ENCODE data around the gene TRIM28. TPM values are rescaled to one million over a fixed set of nuclear protein-coding genes. Genes with fewer than 3 reads are reported as not detected.

Gene TRIM28
- total and polyA plus RNA-seq, 2 experiments from 2014 or later, result 303 to 650 TPM

- no peak overlapping the region for H3K27ac ChIP-seq
- H3K36me3 ChIP-seq, result no peaks in the 10 kb centered on the region
- peak overlapping the region; percentile 15 for H3K4me3 ChIP-seq
- TF ChIP-seq, protein P1, sequence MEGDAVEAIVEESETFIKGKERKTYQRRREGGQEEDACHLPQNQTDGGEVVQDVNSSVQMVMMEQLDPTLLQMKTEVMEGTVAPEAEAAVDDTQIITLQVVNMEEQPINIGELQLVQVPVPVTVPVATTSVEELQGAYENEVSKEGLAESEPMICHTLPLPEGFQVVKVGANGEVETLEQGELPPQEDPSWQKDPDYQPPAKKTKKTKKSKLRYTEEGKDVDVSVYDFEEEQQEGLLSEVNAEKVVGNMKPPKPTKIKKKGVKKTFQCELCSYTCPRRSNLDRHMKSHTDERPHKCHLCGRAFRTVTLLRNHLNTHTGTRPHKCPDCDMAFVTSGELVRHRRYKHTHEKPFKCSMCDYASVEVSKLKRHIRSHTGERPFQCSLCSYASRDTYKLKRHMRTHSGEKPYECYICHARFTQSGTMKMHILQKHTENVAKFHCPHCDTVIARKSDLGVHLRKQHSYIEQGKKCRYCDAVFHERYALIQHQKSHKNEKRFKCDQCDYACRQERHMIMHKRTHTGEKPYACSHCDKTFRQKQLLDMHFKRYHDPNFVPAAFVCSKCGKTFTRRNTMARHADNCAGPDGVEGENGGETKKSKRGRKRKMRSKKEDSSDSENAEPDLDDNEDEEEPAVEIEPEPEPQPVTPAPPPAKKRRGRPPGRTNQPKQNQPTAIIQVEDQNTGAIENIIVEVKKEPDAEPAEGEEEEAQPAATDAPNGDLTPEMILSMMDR (IDR thresholded peaks at IDR 0.05; ENCODE audit: low read depth, low read length), result no peak
- no peaks in the 10 kb centered on the region for H3K9me3 ChIP-seq (ENCODE audit: low read depth)
- peaks cover 15% of the 10 kb centered on the region for H3K4me1 ChIP-seq (ENCODE audit: low read depth)
- peak; percentile 55 to 61 for DNase-seq (ENCODE audit: low read depth in 1 of 2, low spot score in 1 of 2)
- no peaks in the 10 kb centered on the region for H3K27me3 ChIP-seq
Observed at GRCh38 chr19:58562122-58563033, 18.5 kb downstream of the TRIM28 start.

- Histone ChIP-seq H3K27me3 (no peaks in the 10 kb centered on the region), H3K27ac (no peak overlapping the region), H3K9me3 (ENCODE audit: low read depth) (no peaks in the 10 kb centered on the region), H3K36me3 (no peaks in the 10 kb centered on the region), H3K4me1 (ENCODE audit: low read depth) (peaks cover 14% of the 10 kb centered on the region), H3K4me3 (peak overlapping the region; percentile 15)
- peak in 1 of 2 donors; percentile 21 for DNase-seq (ENCODE audit: low read depth in 1 of 2, low spot score in 1 of 2)
- TF ChIP-seq, protein P1 (IDR thresholded peaks at IDR 0.05; ENCODE audit: low read depth, low read length), result no peak
Observed at GRCh38 chr19:58563034-58563573, 19.2 kb downstream of the TRIM28 start.

DNA sequence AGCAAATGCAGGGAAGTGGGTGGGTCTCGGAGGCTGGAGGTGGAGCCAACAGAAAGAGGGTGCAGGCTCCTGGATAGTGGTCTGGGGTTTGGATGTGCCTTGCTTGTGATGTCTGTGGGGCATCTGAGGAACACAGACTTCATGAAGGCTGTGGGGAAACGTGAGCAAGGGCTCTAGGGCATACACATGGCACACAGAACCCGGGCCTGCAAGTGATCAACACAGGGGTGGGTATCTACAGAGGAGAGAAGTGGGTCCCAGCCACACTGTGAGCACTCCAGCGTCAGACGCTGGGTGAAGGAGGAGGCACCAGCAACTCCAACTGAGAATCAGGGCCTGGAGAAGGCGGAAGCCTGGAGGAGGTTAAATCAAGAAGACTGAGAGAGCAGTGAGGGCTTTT lies 20.0 kb downstream of the TRIM28 start:
- Histone ChIP-seq H3K4me3 (no peak overlapping the region), H3K27me3 (no peaks in the 10 kb centered on the region), H3K4me1 (ENCODE audit: low read depth) (peaks cover 14% of the 10 kb centered on the region), H3K27ac (no peak overlapping the region), H3K9me3 (ENCODE audit: low read depth) (no peaks in the 10 kb centered on the region), H3K36me3 (no peaks in the 10 kb centered on the region)
- TF ChIP-seq, protein P1 (IDR thresholded peaks at IDR 0.05; ENCODE audit: low read depth, low read length), result no peak
- DNase-seq (ENCODE audit: low read depth in 1 of 2, low spot score in 1 of 2), result no peak

DNA sequence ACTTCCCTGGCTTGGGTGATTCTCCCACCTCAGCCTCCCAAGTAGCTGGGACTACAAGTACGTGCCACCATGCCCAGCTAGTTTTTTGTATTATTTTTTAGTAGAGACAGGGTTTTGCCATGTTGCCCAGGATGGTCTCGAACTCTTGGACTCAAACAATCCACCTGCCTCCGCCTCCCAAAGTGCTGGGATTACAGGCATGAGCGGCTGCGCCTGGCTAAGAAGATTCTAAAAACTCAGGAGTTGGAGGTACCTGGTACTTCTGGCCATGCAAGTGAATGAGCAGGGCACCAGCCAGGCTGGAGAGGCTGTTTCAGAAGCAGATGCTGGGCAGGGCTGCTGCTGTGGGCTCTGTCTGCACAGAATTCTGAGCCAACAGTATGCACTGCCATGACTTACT lies 23.1 kb downstream of the TRIM28 start:
- H3K36me3 ChIP-seq, result no peaks in the 10 kb centered on the region
- H3K27me3 ChIP-seq, result no peaks in the 10 kb centered on the region
- peaks cover 9% of the 10 kb centered on the region for H3K4me1 ChIP-seq (ENCODE audit: low read depth)
- no peak overlapping the region for H3K4me3 ChIP-seq
- no peaks in the 10 kb centered on the region for H3K9me3 ChIP-seq (ENCODE audit: low read depth)
- no peak overlapping the region for H3K27ac ChIP-seq
- TF ChIP-seq, protein P1 (IDR thresholded peaks at IDR 0.05; ENCODE audit: low read depth, low read length), result no peak
- DNase-seq (ENCODE audit: low read depth in 1 of 2, low spot score in 1 of 2), result no peak

DNA sequence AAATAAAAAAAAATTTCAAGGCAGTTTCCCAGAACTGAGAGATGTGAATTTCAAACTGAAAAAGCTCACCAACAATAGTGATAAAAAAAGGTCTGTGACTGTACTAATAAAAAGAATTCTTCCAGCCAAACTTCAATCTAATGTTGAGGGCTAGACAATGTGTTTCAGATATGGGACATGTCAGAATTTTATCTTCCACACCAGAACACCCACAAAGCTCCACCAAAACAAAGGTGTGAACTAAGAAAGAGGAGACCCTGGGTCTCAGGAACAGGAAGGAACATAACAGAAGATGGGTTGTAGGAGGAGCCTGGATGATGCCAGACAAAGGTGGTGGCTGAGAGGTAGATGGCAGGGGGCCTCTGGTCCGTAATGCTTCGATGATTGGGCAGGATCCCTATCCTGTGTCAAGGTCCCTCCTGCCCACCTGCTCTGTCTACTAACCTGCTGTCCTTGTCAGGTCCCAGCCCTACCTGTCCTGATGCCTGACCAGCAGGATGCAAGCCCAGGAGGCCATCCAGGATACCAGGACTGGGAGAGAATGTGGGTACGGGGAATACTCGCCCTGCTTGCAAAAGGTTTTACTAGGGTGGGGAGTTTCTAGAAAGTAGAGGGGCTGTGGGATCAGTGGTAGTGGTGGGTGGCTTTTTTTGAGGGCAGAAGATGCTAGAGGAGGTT lies 24.7 kb downstream of the TRIM28 start:
- Histone ChIP-seq H3K4me1 (ENCODE audit: low read depth) (no peaks in the 10 kb centered on the region), H3K4me3 (no peak overlapping the region), H3K9me3 (ENCODE audit: low read depth) (no peaks in the 10 kb centered on the region), H3K27me3 (no peaks in the 10 kb centered on the region), H3K36me3 (no peaks in the 10 kb centered on the region), H3K27ac (no peak overlapping the region)
- no peak for DNase-seq (ENCODE audit: low read depth in 1 of 2, low spot score in 1 of 2)
- TF ChIP-seq, protein P1 (IDR thresholded peaks at IDR 0.05; ENCODE audit: low read depth, low read length), result no peak
